Testis (tissue), 2 donors: ENCODE results near the gene PRLHR.

Experiments used
- POLR2A ChIP-seq: fragments of 450-650 bp; IDR thresholded peaks from one replicate; pipeline ENCODE4 v1.6.1; 2017; ENCODE audit warnings: antibody characterized with exemption, mild to moderate bottlenecking, moderate library complexity
- TF ChIP-seq, protein P1 (sequence below), 3 experiments: fragments of 450-650 bp in 2 of 3; fragments of 200-600 bp in 1 of 3; sonication (generic) in 1 of 3; IDR thresholded peaks; one replicate each; pipeline ENCODE4 v1.5.1; 2016 to 2019; ENCODE audit warnings: antibody characterized with exemption in 3 of 3, mild to moderate bottlenecking in 2 of 3, moderate library complexity in 1 of 3

DNA sequence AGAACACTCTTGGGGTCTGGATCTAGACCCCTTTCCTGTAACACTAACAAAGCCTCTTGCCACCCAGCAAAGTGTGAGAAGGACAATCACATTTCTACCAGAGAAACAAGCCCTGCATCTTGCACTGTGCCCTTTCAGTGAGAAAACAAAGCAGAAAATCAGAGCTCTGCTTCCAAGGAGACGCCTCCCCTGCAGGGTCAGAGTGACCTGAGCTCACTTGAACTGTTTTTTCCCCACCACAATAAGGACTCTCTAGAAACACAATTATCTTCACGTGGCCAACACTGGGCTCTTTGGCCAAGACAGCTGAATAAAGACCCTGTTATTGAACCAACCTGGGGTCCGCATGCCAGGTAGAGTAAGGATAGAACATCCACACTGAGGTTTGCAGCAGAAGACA, 30.1 kb upstream of the PRLHR start:
- TF ChIP-seq, protein P1, sequence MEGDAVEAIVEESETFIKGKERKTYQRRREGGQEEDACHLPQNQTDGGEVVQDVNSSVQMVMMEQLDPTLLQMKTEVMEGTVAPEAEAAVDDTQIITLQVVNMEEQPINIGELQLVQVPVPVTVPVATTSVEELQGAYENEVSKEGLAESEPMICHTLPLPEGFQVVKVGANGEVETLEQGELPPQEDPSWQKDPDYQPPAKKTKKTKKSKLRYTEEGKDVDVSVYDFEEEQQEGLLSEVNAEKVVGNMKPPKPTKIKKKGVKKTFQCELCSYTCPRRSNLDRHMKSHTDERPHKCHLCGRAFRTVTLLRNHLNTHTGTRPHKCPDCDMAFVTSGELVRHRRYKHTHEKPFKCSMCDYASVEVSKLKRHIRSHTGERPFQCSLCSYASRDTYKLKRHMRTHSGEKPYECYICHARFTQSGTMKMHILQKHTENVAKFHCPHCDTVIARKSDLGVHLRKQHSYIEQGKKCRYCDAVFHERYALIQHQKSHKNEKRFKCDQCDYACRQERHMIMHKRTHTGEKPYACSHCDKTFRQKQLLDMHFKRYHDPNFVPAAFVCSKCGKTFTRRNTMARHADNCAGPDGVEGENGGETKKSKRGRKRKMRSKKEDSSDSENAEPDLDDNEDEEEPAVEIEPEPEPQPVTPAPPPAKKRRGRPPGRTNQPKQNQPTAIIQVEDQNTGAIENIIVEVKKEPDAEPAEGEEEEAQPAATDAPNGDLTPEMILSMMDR (IDR thresholded peaks at IDR 0.05) = no peak
- TF ChIP-seq POLR2A = no peak
